Right atrium auricular region (tissue), 2 donors: ENCODE data around the gene TOR3A. TPM values are rescaled to one million over a fixed set of nuclear protein-coding genes. Genes with fewer than 3 reads are reported as not detected.
A peak's percentile ranks its signal among the peaks of the same experiment; 100 is the strongest.

ENCODE experiments used
- DNase-seq: peaks from one replicate; pipeline ENCODE4 v3.0.0-alpha.2; 2019; ENCODE audit warnings: low spot score
- H3K27ac ChIP-seq, 2 donors: fragments of 200-600 bp; sonication (generic); 1 replicate in 1 of 2; 2 replicates in 1 of 2; pipeline ENCODE4 v1.5.1; 2016 to 2019
- H3K27me3 ChIP-seq, 2 donors: fragments of 200-600 bp; sonication (generic); one replicate each; pipeline versions ENCODE4 v1.5.1 to v1.6.0; 2017 to 2019
- H3K36me3 ChIP-seq: fragments of 200-600 bp; sonication (generic); one replicate; pipeline ENCODE4 v1.5.1; 2016
- H3K4me1 ChIP-seq, 2 donors: fragments of 200-600 bp; sonication (generic); one replicate each; pipeline versions ENCODE4 v1.5.1 to v1.6.0; 2017 to 2019
- H3K4me3 ChIP-seq, 2 donors: fragments of 200-600 bp; sonication (generic); 1 replicate in 1 of 2; 2 replicates in 1 of 2; pipeline ENCODE4 v1.5.1; 2017 to 2019; ENCODE audit warnings: mild to moderate bottlenecking in 1 of 2, moderate library complexity in 1 of 2
- H3K9me3 ChIP-seq, 2 donors: fragments of 200-600 bp; sonication (generic); one replicate each; pipeline ENCODE4 v1.5.1; 2019
- CTCF ChIP-seq, 2 donors: fragments of 200-600 bp; sonication (generic); IDR thresholded peaks; one replicate each; pipeline ENCODE4 v1.5.1; 2019; ENCODE audit warnings: antibody characterized with exemption in 2 of 2
- total RNA-seq, 2 donors: library from RNA; depleted of rRNA; stranded (reverse); fragments of >200 nt; gene quantifications; one replicate each; pipeline ENCODE4 v1.1.0, GENCODE V29; 2016

TOR3A gene
- total RNA-seq, 2 donors from 2014 or later: 14.3 to 19.7 TPM

- H3K9me3 ChIP-seq: no peaks in the 10 kb centered on the region
- no peak overlapping the region for H3K4me3 ChIP-seq
- DNase-seq: no peak
- peak in 1 of 2 donors; percentile 23 for TF ChIP-seq CTCF (IDR thresholded peaks at IDR 0.05)
- peak overlapping the region; percentile 43 to 58 for H3K27ac ChIP-seq
- peaks cover 0 to 27% of the 10 kb centered on the region in 2 donors for H3K4me1 ChIP-seq
- H3K27me3 ChIP-seq: no peaks in the 10 kb centered on the region
- H3K36me3 ChIP-seq: peaks cover 41% of the 10 kb centered on the region
Measured at GRCh38 chr1:179090522-179090921, 8.7 kb downstream of the TOR3A start.

- no peaks in the 10 kb centered on the region for H3K27me3 ChIP-seq
- H3K27ac ChIP-seq: peak overlapping the region; percentile 43 to 58
- DNase-seq: no peak
- H3K9me3 ChIP-seq: no peaks in the 10 kb centered on the region
- H3K4me1 ChIP-seq: peaks cover 0 to 27% of the 10 kb centered on the region in 2 donors
- H3K36me3 ChIP-seq: peaks cover 40% of the 10 kb centered on the region
- H3K4me3 ChIP-seq: no peak overlapping the region
- TF ChIP-seq CTCF (IDR thresholded peaks at IDR 0.05): no peak
Measured at GRCh38 chr1:179090923-179091322, 9.1 kb downstream of the TOR3A start.

GRCh38 chr1:179091691-179092165 is 9.9 kb downstream of the TOR3A start:
- Histone ChIP-seq H3K4me1 (peaks cover 0 to 27% of the 10 kb centered on the region in 2 donors), H3K27ac (peak overlapping the region; percentile 43 to 58), H3K27me3 (no peaks in the 10 kb centered on the region), H3K4me3 (no peak overlapping the region), H3K36me3 (peaks cover 36% of the 10 kb centered on the region), H3K9me3 (no peaks in the 10 kb centered on the region)
- TF ChIP-seq CTCF (IDR thresholded peaks at IDR 0.05): no peak
- peak; percentile 83 for DNase-seq

- peaks cover 31% of the 10 kb centered on the region for H3K36me3 ChIP-seq
- H3K27me3 ChIP-seq: no peaks in the 10 kb centered on the region
- H3K9me3 ChIP-seq: no peaks in the 10 kb centered on the region
- H3K4me1 ChIP-seq: peaks cover 0 to 27% of the 10 kb centered on the region in 2 donors
- no peak for DNase-seq
- no peak overlapping the region for H3K27ac ChIP-seq
- no peak for TF ChIP-seq CTCF (IDR thresholded peaks at IDR 0.05)
- H3K4me3 ChIP-seq: no peak overlapping the region
Measured at GRCh38 chr1:179092896-179093461, 11.1 kb downstream of the TOR3A start.

GRCh38 chr1:179094818-179095217 is 12.9 kb downstream of the TOR3A start:
- TF ChIP-seq CTCF (IDR thresholded peaks at IDR 0.05): no peak
- Histone ChIP-seq H3K36me3 (peaks cover 26% of the 10 kb centered on the region), H3K4me1 (peaks cover 0 to 26% of the 10 kb centered on the region in 2 donors), H3K9me3 (no peaks in the 10 kb centered on the region), H3K27ac (no peak overlapping the region), H3K4me3 (no peak overlapping the region), H3K27me3 (no peaks in the 10 kb centered on the region)
- DNase-seq: no peak

GRCh38 chr1:179095377-179095776 is 13.5 kb downstream of the TOR3A start:
- no peak overlapping the region for H3K27ac ChIP-seq
- TF ChIP-seq CTCF (IDR thresholded peaks at IDR 0.05): no peak

More at GRCh38 chr1:179095377-179095776, 13.5 kb downstream of the TOR3A start:
- peaks cover 0 to 20% of the 10 kb centered on the region in 2 donors for H3K4me1 ChIP-seq
- DNase-seq: no peak
- H3K27me3 ChIP-seq: no peaks in the 10 kb centered on the region
- no peaks in the 10 kb centered on the region for H3K9me3 ChIP-seq
- peaks cover 25% of the 10 kb centered on the region for H3K36me3 ChIP-seq
- H3K4me3 ChIP-seq: no peak overlapping the region
